ENCODE measurements around the gene DSC2.
A peak's percentile ranks its signal among the peaks of the same experiment; 100 is the strongest.

The DSC2 gene

GRCh38 chr18:31098878-31099277, 3.3 kb downstream of the DSC2 start:
- peak; percentile 17 for DNase-seq (ENCODE audit: low spot score)

GRCh38 chr18:31097666-31098065, 4.6 kb downstream of the DSC2 start:
- DNase-seq (ENCODE audit: low spot score): no peak

- no peak for DNase-seq (ENCODE audit: low spot score)
These were observed 8.3 kb downstream of the DSC2 start for GRCh38 chr18:31093880-31094279.

- no peak for DNase-seq (ENCODE audit: low spot score)
These were observed 8.9 kb downstream of the DSC2 start for GRCh38 chr18:31093294-31093693.

GRCh38 chr18:31091350-31091749, 10.9 kb downstream of the DSC2 start:
- no peak for DNase-seq (ENCODE audit: low spot score)

- no peak for DNase-seq (ENCODE audit: low spot score)
These were observed 13.7 kb downstream of the DSC2 start for GRCh38 chr18:31088532-31088931.

GRCh38 chr18:31079973-31080372, 22.2 kb downstream of the DSC2 start:
- no peak for DNase-seq (ENCODE audit: low spot score)

GRCh38 chr18:31077878-31078277, 24.3 kb downstream of the DSC2 start:
- no peak for DNase-seq (ENCODE audit: low spot score)

GRCh38 chr18:31072175-31072574, 30.0 kb downstream of the DSC2 start:
- DNase-seq (ENCODE audit: low spot score): no peak

- DNase-seq (ENCODE audit: low spot score): no peak
These were observed 32.0 kb downstream of the DSC2 start for GRCh38 chr18:31070206-31070605.

GRCh38 chr18:31066266-31066665, 36.0 kb downstream of the DSC2 start:
- DNase-seq (ENCODE audit: low spot score): no peak

- no peak for DNase-seq (ENCODE audit: low spot score)
These were observed 37.0 kb downstream of the DSC2 start for GRCh38 chr18:31065036-31065773.

- no peak for DNase-seq (ENCODE audit: low spot score)
These were observed 38.1 kb downstream of the DSC2 start for GRCh38 chr18:31064130-31064529.

GRCh38 chr18:31061945-31062344, 40.3 kb downstream of the DSC2 start:
- DNase-seq (ENCODE audit: low spot score): no peak

- no peak for DNase-seq (ENCODE audit: low spot score)
These were observed 43.3 kb downstream of the DSC2 start for GRCh38 chr18:31058897-31059296.

GRCh38 chr18:31057917-31058316, 44.3 kb downstream of the DSC2 start:
- no peak for DNase-seq (ENCODE audit: low spot score)

- DNase-seq (ENCODE audit: low spot score): no peak
These were observed 45.2 kb downstream of the DSC2 start for GRCh38 chr18:31057051-31057450.

GRCh38 chr18:31056296-31056695, 45.9 kb downstream of the DSC2 start:
- no peak for DNase-seq (ENCODE audit: low spot score)

GRCh38 chr18:31050635-31051034, 51.6 kb downstream of the DSC2 start:
- DNase-seq (ENCODE audit: low spot score): no peak

- DNase-seq (ENCODE audit: low spot score): no peak
These were observed 53.0 kb downstream of the DSC2 start for GRCh38 chr18:31049189-31049588.

- no peak for DNase-seq (ENCODE audit: low spot score)
These were observed 54.0 kb downstream of the DSC2 start for GRCh38 chr18:31048216-31048615.

- DNase-seq (ENCODE audit: low spot score): no peak
These were observed 55.3 kb downstream of the DSC2 start for GRCh38 chr18:31046916-31047315.

GRCh38 chr18:31045599-31045998, 56.6 kb downstream of the DSC2 start:
- DNase-seq (ENCODE audit: low spot score): no peak

- no peak for DNase-seq (ENCODE audit: low spot score)
These were observed 57.3 kb downstream of the DSC2 start for GRCh38 chr18:31044926-31045325.

Measured in SW480 (cell line).